OCI-LY7 (cell line): Measurements from ENCODE around the gene GNMT.

Source experiments
- CTCF ChIP-seq: fragments of 200-600 bp; sonication (generic); conservative IDR thresholded peaks from 2 replicates; pipeline ENCODE4 v1.5.1; 2014; ENCODE audit warnings: mild to moderate bottlenecking, antibody characterized with exemption, low read length, moderate library complexity, mixed read lengths
- EZH2phosphoT487 ChIP-seq: fragments of 200-600 bp; sonication (generic); IDR thresholded peaks from 2 replicates; pipeline ENCODE4 v1.6.1; 2018; ENCODE audit warnings: low read depth, borderline replicate concordance, mild to moderate bottlenecking, mixed run types, antibody characterized with exemption, low read length, moderate library complexity, mixed read lengths

- no peak; the same call in 1 of the 2 replicates for TF ChIP-seq CTCF
- no peak for TF ChIP-seq EZH2phosphoT487
Observed at GRCh38 chr6:42996513-42996912, 36.0 kb downstream of the GNMT start.
